C4-2B (cell line): ENCODE measurements around the gene TRIM39.

Source experiments
- CTCF ChIP-seq: fragments of 450-650 bp; conservative IDR thresholded peaks from 2 replicates; pipeline ENCODE4 v1.5.1; 2017; ENCODE audit warnings: mild to moderate bottlenecking
- ZFX ChIP-seq: fragments of 450-650 bp; IDR thresholded peaks from 2 replicates; pipeline ENCODE4 v1.6.1; 2017

- TF ChIP-seq CTCF (no peak), ZFX (no peak)
Observed at GRCh38 chr6:30344191-30344867, 17.6 kb downstream of the TRIM39 start.
